Left cardiac atrium (tissue), 4 donors: Measurements from ENCODE around the gene AK2. TPM values are rescaled to one million over a fixed set of nuclear protein-coding genes. Genes with fewer than 3 reads are reported as not detected.

Source experiments
- ATAC-seq, 2 donors: fragments of 200-7000 bp; cut with Tn5 transposase; one replicate each; pipeline ENCODE4 v1.9.1; 2020; ENCODE audit warnings: mild to moderate bottlenecking in 2 of 2, moderate library complexity in 2 of 2
- DNase-seq: peaks from one replicate; pipeline ENCODE4 v3.0.0-alpha.2; 2020
- intact Hi-C, 2 donors: fragments of 100-400 bp; cut with DNase I; formaldehyde crosslinking; loops; one replicate each; pipeline versions ENCODE4 v1.14.1 to v1.15.1; 2022 to 2023
- total RNA-seq, 2 donors: library from RNA; stranded (reverse); fragmentation: NEBNext Ultra II Directional; extraction: Animal tissue kit (Norgen Biotek cat#: 25700); gene quantifications; one replicate each; pipeline ENCODE4 v1.2.1, GENCODE V29; 2021
- donor health status: DM: no; HTN: yes; CAD: no.
- donor health status: DM: no; HTN: yes; CAD: no; lungs with severe emphysema.
- donor health status: DM: yes; HTN: yes; CAD: no.
- donor health status: Dilated cardiomyopathy.

The AK2 gene
- total RNA-seq, 2 donors from 2014 or later: 121 to 142 TPM

- DNase-seq: peak; percentile 68
- peak; percentile 56 to 62 for ATAC-seq
- intact Hi-C loops: no loop called here
These were observed 72.8 kb downstream of the AK2 start for GRCh38 chr1:32963746-32964460.

- no peak for ATAC-seq
- intact Hi-C loops: no loop called here
- DNase-seq: no peak
These were observed 74.3 kb downstream of the AK2 start for GRCh38 chr1:32962248-32962896.

- intact Hi-C loops: no loop called here
- no peak for ATAC-seq
These were observed 75.8 kb downstream of the AK2 start for GRCh38 chr1:32960819-32961355.

GRCh38 chr1:32960342-32960741 is 76.3 kb downstream of the AK2 start:
- ATAC-seq: no peak
- intact Hi-C loops: no loop called here
- no peak for DNase-seq

More at GRCh38 chr1:32960819-32961355, 75.8 kb downstream of the AK2 start:
- DNase-seq: no peak

- intact Hi-C loops: no loop called here
- ATAC-seq: no peak
These were observed 77.9 kb downstream of the AK2 start for GRCh38 chr1:32958827-32959226.

More at GRCh38 chr1:32958827-32959226, 77.9 kb downstream of the AK2 start:
- no peak for DNase-seq

Other genes with a start within 250 kb of the AK2 start
- 10 to 100 TPM; 36.7 to 70.0 TPM for gene YARS1, start 219.5 kb downstream of the AK2 start, total RNA-seq
- gene S100PBP, start 219.2 kb downstream of the AK2 start, total RNA-seq: 10 to 100 TPM; 16.2 to 17.5 TPM
- 10 to 100 TPM; 74.3 to 92.5 TPM for gene FNDC5, start 166.0 kb downstream of the AK2 start, total RNA-seq
- gene HPCA, start 150.4 kb downstream of the AK2 start, total RNA-seq: not detected
- gene TMEM54, start 135.5 kb downstream of the AK2 start, total RNA-seq: 10 to 100 TPM; 11.4 to 11.5 TPM
- gene RNF19B, start 72.1 kb downstream of the AK2 start, total RNA-seq: 10 to 100 TPM; 10.7 to 12.8 TPM
- gene AZIN2, start 44.3 kb upstream of the AK2 start, total RNA-seq: 1 to 10 TPM; 1.8 to 2.6 TPM
- gene TRIM62, start 145.2 kb upstream of the AK2 start, total RNA-seq: 1 to 10 TPM; 2.4 to 2.8 TPM
- 10 to 100 TPM; 29.5 to 29.8 TPM for gene ZNF362, start 219.6 kb upstream of the AK2 start, total RNA-seq